NCI-H524 treated with DMSO at 0.1 percent for 48 hours (cell line): Measurements from ENCODE around the gene SLC35F4.

Experiments used
- DNase-seq: peaks from one replicate; lab custom pipeline; 2025; lab: John Stamatoyannopoulos, UW

SLC35F4 gene

DNA sequence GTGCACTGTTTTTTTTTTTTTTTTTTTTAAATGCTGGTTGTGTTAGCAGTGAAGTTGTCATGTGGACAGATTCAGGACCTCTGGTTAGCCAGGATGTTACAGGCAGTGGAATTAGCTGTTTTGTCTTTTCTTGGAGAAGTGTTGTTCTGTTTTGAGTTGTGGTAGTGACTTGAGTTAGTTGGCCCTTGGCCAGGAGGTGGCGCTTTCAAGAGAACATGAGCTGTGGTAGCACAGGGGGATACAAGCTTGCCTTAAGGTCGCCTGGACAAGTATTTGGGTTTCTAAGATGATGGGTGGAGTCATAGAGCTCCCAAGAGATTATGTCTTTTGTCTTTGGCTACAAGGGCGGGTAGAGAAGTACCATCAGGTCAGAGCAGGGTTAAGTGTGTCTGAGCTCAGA is 338.9 kb downstream of the SLC35F4 start:
- no peak for DNase-seq

DNA sequence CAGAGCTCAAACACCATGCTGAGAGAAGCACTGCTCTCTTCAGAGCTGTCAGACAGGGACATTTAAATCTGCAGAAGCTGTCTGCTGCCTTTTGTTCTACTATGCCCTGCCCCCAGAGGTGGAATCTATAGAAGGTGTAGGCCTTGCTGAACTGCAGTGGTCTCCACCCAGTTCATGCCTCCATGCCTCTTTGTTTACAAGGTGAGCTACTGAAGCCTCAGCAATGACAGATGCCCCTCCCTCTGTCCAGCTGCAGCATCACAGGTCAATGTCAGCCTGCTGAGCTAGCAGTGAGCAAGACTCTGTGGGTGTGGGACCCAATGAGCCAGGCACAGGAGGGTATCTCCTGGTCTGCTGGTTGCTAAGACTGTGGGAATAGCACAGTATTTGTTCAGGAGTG is 346.8 kb downstream of the SLC35F4 start:
- no peak for DNase-seq
